HepG2 (cell line): ENCODE results near the gene FBLIM1. TPM values are rescaled to one million over a fixed set of nuclear protein-coding genes. Genes with fewer than 3 reads are reported as not detected.

ENCODE experiments used
- EHMT2 ChIP-seq: fragments of 200-600 bp; sonication (generic); IDR thresholded peaks from 2 replicates; pipeline ENCODE4 v1.7.0; 2017; ENCODE audit warnings: antibody characterized with exemption, low read depth, low read length, borderline replicate concordance
- FIP1L1 ChIP-seq: fragments of 200-400 bp; formaldehyde crosslinking; IDR thresholded peaks from 2 replicates; pipeline ENCODE4 v1.6.1; 2018; ENCODE audit warnings: low read depth, mild to moderate bottlenecking, low read length, moderate library complexity, borderline replicate concordance; ENCODE audit not compliant: insufficient read depth
- GABPB1 ChIP-seq: IDR thresholded peaks from 2 replicates; pipeline ENCODE4 v1.6.1; 2016; ENCODE audit warnings: mild to moderate bottlenecking, missing genetic modification reagents, moderate library complexity, missing compliant biosample characterization
- HMG20A ChIP-seq: IDR thresholded peaks from 2 replicates; pipeline ENCODE4 v1.6.1; 2016; ENCODE audit warnings: borderline replicate concordance
- HNF4A ChIP-seq: sonication (generic); formaldehyde crosslinking; IDR thresholded peaks from 2 replicates; pipeline ENCODE4 v1.4.0; 2020; ENCODE audit warnings: missing genetic modification reagents
- HOXA3 ChIP-seq: sonication (generic); formaldehyde crosslinking; IDR thresholded peaks from 2 replicates; pipeline ENCODE4 v1.5.0; 2020; ENCODE audit warnings: missing genetic modification reagents
- LCORL ChIP-seq, 2 experiments: fragments of 450-650 bp in 1 of 2; sonication (generic) in 1 of 2; formaldehyde crosslinking in 1 of 2; IDR thresholded peaks; 2 replicates each; pipeline versions ENCODE4 v1.5.0 to v1.6.1; 2017 to 2020; ENCODE audit warnings: antibody characterized with exemption in 1 of 2, missing genetic modification reagents in 1 of 2
- MXD4 ChIP-seq: IDR thresholded peaks from 2 replicates; pipeline ENCODE4 v1.6.1; 2016; ENCODE audit warnings: mild to moderate bottlenecking, missing biosample characterization, missing genetic modification reagents
- NFE2L2 ChIP-seq: fragments of 150-350 bp; IDR thresholded peaks from 2 replicates; pipeline ENCODE4 v1.6.1; 2014; ENCODE audit warnings: low read length
- NFKB2 ChIP-seq: sonication (generic); formaldehyde crosslinking; IDR thresholded peaks from 2 replicates; pipeline ENCODE4 v1.4.0; 2020; ENCODE audit warnings: missing genetic modification reagents, borderline replicate concordance
- NKX3-1 ChIP-seq: sonication (generic); formaldehyde crosslinking; IDR thresholded peaks from 2 replicates; pipeline ENCODE4 v1.5.0; 2020; ENCODE audit warnings: missing genetic modification reagents
- NONO ChIP-seq, 2 experiments: fragments of 450-650 bp in 1 of 2; sonication (generic) in 1 of 2; formaldehyde crosslinking in 1 of 2; IDR thresholded peaks in 1 of 2; conservative IDR thresholded peaks in 1 of 2; 2 replicates each; pipeline versions ENCODE4 v1.6.1 to v1.8.0; 2017 to 2022; ENCODE audit warnings: mild to moderate bottlenecking in 1 of 2, missing genetic modification reagents in 1 of 2, moderate library complexity in 1 of 2
- NR2F6 ChIP-seq, 2 experiments: IDR thresholded peaks; 2 replicates each; pipeline ENCODE4 v1.6.1; 2016; ENCODE audit warnings: antibody characterized with exemption in 1 of 2, mild to moderate bottlenecking in 1 of 2
- RAD21 ChIP-seq: fragments of 450-650 bp; formaldehyde crosslinking; IDR thresholded peaks from 2 replicates; pipeline ENCODE4 v1.5.0; 2020; ENCODE audit warnings: mild to moderate bottlenecking
- STAG1 ChIP-seq: sonication (generic); formaldehyde crosslinking; IDR thresholded peaks from 2 replicates; pipeline ENCODE4 v1.4.0; 2020; ENCODE audit warnings: missing genetic modification reagents
- ZFY ChIP-seq: sonication (generic); formaldehyde crosslinking; IDR thresholded peaks from 2 replicates; pipeline ENCODE4 v1.4.0; 2020; ENCODE audit warnings: missing genetic modification reagents
- ZNF230 ChIP-seq: sonication (generic); formaldehyde crosslinking; IDR thresholded peaks from 2 replicates; pipeline ENCODE4 v1.4.0; 2020; ENCODE audit warnings: mild to moderate bottlenecking, missing genetic modification reagents
- ZNF263 ChIP-seq: sonication (generic); formaldehyde crosslinking; IDR thresholded peaks from 2 replicates; pipeline ENCODE4 v1.4.0; 2020; ENCODE audit warnings: missing genetic modification reagents
- ZNF619 ChIP-seq: sonication (generic); formaldehyde crosslinking; IDR thresholded peaks from 2 replicates; pipeline ENCODE4 v1.4.0; 2020; ENCODE audit warnings: mild to moderate bottlenecking, missing genetic modification reagents
- ZNF772 ChIP-seq: sonication (generic); formaldehyde crosslinking; IDR thresholded peaks from 2 replicates; pipeline ENCODE4 v1.5.0; 2020; ENCODE audit warnings: mild to moderate bottlenecking, missing genetic modification reagents
- ZNF790 ChIP-seq: sonication (generic); formaldehyde crosslinking; IDR thresholded peaks from 2 replicates; pipeline ENCODE4 v1.8.0; 2022; ENCODE audit warnings: missing genetic modification reagents, mild to moderate bottlenecking, borderline replicate concordance
- ZNF883 ChIP-seq: sonication (generic); formaldehyde crosslinking; IDR thresholded peaks from 2 replicates; pipeline ENCODE4 v1.5.1; 2020; ENCODE audit warnings: mild to moderate bottlenecking, missing genetic modification reagents; ENCODE audit errors: not compliant biosample characterization
- polyA plus RNA-seq, 8 experiments: library from polyadenylated mRNA; depleted of rRNA in 3 of 8; stranded (reverse) in 7 of 8; unstranded in 1 of 8; fragments of >200 nt; fragmentation: Illumina TruSeq in 4 of 8; extraction: Trizol in 4 of 8; gene quantifications; 2 replicates each; pipeline versions ENCODE4 v1.2.1 to v1.2.3, GENCODE V29; 2011 to 2016; ENCODE audit warnings: low read depth in 4 of 8, missing spikeins in 1 of 8, mixed read lengths in 1 of 8; ENCODE audit not compliant: insufficient read depth in 1 of 8
- total RNA-seq, 5 experiments: library from RNA; depleted of rRNA; stranded (reverse); fragments of >200 nt; fragmentation: Illumina TruSeq; extraction: Trizol; gene quantifications; 2 replicates each; pipeline ENCODE4 v1.2.3, GENCODE V29; 2016; ENCODE audit warnings: low read depth in 1 of 5
- TF ChIP-seq, protein P1 (sequence below): sonication (generic); formaldehyde crosslinking; IDR thresholded peaks from 2 replicates; pipeline ENCODE4 v1.4.0; 2020; ENCODE audit warnings: mild to moderate bottlenecking, missing genetic modification reagents
- TF ChIP-seq, protein P2 (sequence below): sonication (generic); formaldehyde crosslinking; IDR thresholded peaks from 2 replicates; pipeline ENCODE4 v1.8.0; 2022; ENCODE audit warnings: missing genetic modification reagents, mild to moderate bottlenecking, borderline replicate concordance

Gene FBLIM1
- total and polyA plus RNA-seq, 2 of the 13 experiments (the other 11 are each of a cell fraction or from before 2014, with no cell fraction given) = 10.6 to 23.0 TPM

DNA sequence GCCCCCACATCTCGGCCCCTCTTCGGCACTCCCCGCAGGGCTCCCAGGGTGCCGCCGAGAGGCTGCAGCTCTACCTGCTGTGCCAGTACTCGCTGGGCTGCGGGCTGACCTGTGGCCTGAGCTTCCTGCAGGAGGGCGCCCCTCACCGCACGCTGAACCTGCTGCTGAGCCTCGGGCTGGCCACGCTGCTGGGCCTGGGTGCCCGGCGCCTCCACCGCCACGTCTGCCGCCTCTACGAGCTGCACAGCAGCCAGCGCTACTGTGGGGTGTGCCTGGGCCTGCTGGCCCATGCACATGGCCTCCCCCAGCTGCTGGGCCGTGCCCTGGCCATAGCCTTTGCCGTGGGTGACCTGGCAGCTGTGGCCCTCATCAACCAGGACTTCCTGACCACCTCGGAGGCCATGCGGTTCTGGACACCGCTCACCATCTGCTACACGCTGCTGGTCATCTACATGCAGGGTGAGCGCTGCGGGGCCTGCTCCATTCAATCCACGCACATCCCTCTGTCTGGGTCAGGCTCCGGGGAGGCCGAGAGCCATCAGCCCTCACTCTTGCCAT is 14.4 kb upstream of the FBLIM1 start (continued):
- TF ChIP-seq NONO (IDR thresholded peaks at IDR 0.05) (no peak), NONO (CRISPR knock-in tag; conservative IDR thresholded peaks at IDR 0.05) (peak; percentile 23; the same call in 1 of the 2 replicates), HMG20A (CRISPR knock-in tag) (no peak), NR2F6 (IDR thresholded peaks at IDR 0.05) (no peak), NR2F6 (CRISPR knock-in tag; IDR thresholded peaks at IDR 0.05) (peak; percentile 48; the same call in 1 of the 2 replicates), ZNF230 (CRISPR knock-in tag) (no peak), ZNF619 (CRISPR knock-in tag) (no peak), MXD4 (CRISPR knock-in tag) (0 out of 2 replicates have a peak, but pooled peaks have one; percentile 17), EHMT2 (no peak), LCORL (IDR thresholded peaks at IDR 0.05) (no peak), LCORL (CRISPR knock-in tag; IDR thresholded peaks at IDR 0.05) (0 out of 2 replicates have a peak, but pooled peaks have one; percentile 31), ZNF790 (CRISPR knock-in tag) (peak; percentile 61; the same call in 1 of the 2 replicates), NFE2L2 (no peak), GABPB1 (peak; percentile 55; the same call in 1 of the 2 replicates), ZFY (CRISPR knock-in tag) (peak; percentile 71; the same call in 1 of the 2 replicates), NKX3-1 (no peak), HOXA3 (CRISPR knock-in tag) (no peak), ZNF883 (CRISPR knock-in tag) (peak; percentile 63), ZNF263 (no peak), RAD21 (peak; percentile 47; the same call in 1 of the 2 replicates), ZNF772 (CRISPR knock-in tag) (no peak), NFKB2 (CRISPR knock-in tag) (0 out of 2 replicates have a peak, but pooled peaks have one; percentile 35), HNF4A (CRISPR knock-in tag) (0 out of 2 replicates have a peak, but pooled peaks have one; percentile 5), STAG1 (CRISPR knock-in tag) (peak; percentile 44), FIP1L1 (no peak)
- TF ChIP-seq, protein P1, sequence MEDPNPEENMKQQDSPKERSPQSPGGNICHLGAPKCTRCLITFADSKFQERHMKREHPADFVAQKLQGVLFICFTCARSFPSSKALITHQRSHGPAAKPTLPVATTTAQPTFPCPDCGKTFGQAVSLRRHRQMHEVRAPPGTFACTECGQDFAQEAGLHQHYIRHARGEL = no peak
- TF ChIP-seq, protein P2, sequence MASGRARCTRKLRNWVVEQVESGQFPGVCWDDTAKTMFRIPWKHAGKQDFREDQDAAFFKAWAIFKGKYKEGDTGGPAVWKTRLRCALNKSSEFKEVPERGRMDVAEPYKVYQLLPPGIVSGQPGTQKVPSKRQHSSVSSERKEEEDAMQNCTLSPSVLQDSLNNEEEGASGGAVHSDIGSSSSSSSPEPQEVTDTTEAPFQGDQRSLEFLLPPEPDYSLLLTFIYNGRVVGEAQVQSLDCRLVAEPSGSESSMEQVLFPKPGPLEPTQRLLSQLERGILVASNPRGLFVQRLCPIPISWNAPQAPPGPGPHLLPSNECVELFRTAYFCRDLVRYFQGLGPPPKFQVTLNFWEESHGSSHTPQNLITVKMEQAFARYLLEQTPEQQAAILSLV = no peak
